WTC11 (cell line): ENCODE results near the gene RPH3AL. TPM values are rescaled to one million over a fixed set of nuclear protein-coding genes. Genes with fewer than 3 reads are reported as not detected.

Experiments
- ATAC-seq: fragments of 200-7000 bp; cut with Tn5 transposase; 2 replicates; pipeline ENCODE4 v1.10.0; 2021; ENCODE audit warnings: mild to moderate bottlenecking, moderate library complexity
- CTCF ChIA-PET: fragments of 300-600 bp; sonication (Branson Sonifier 250); formaldehyde crosslinking; loops from one replicate; lab custom pipeline; 2021; ENCODE audit warnings: antibody characterized with exemption; lab: Charles Lee
- POLR2A ChIA-PET: fragments of 350-600 bp; sonication (Branson Sonifier 250); formaldehyde crosslinking; loops from one replicate; lab custom pipeline; 2021; ENCODE audit warnings: antibody characterized with exemption; lab: Charles Lee
- DNase-seq: peaks from one replicate; pipeline ENCODE4 v3.0.0; 2021; ENCODE audit warnings: low spot score
- H3K27ac Mint-ChIP-seq: 2 replicates; pipeline ENCODE4 v1.8.0; 2021; ENCODE audit warnings: mixed read lengths
- H3K27me3 Mint-ChIP-seq: 2 replicates; pipeline ENCODE4 v1.8.0; 2021; ENCODE audit warnings: low read depth, mild to moderate bottlenecking, moderate library complexity, mixed read lengths
- H3K36me3 Mint-ChIP-seq: 2 replicates; pipeline ENCODE4 v1.8.0; 2021; ENCODE audit warnings: mixed read lengths
- H3K4me1 Mint-ChIP-seq: 2 replicates; pipeline ENCODE4 v1.8.0; 2022; ENCODE audit warnings: mixed read lengths
- H3K4me3 Mint-ChIP-seq: 2 replicates; pipeline ENCODE4 v1.8.0; 2021; ENCODE audit warnings: mild to moderate bottlenecking, moderate library complexity, mixed read lengths
- H3K9me3 Mint-ChIP-seq: 2 replicates; pipeline ENCODE4 v1.8.0; 2021; ENCODE audit warnings: mixed read lengths
- CDX4 ChIP-seq: fragments of 250-450 bp; sonication (Bioruptor Pico); IDR thresholded peaks from 2 replicates; pipeline ENCODE4 v1.9.0; 2021; ENCODE audit warnings: moderate library complexity, mild to moderate bottlenecking, inconsistent platforms, borderline replicate concordance
- CREM ChIP-seq: sonication (generic); formaldehyde crosslinking; IDR thresholded peaks from 2 replicates; pipeline ENCODE4 v1.8.1; 2022; ENCODE audit warnings: mild to moderate bottlenecking, missing genetic modification reagents, moderate library complexity
- ERG ChIP-seq: fragments of 250-450 bp; sonication (Bioruptor Pico); IDR thresholded peaks from 2 replicates; pipeline ENCODE4 v1.8.0; 2021; ENCODE audit warnings: mild to moderate bottlenecking
- FOXP1 ChIP-seq: sonication (generic); formaldehyde crosslinking; IDR thresholded peaks from 2 replicates; pipeline ENCODE4 v1.8.0; 2022; ENCODE audit warnings: missing genetic modification reagents, mild to moderate bottlenecking, moderate library complexity, borderline replicate concordance
- FOXP4 ChIP-seq: sonication (generic); formaldehyde crosslinking; IDR thresholded peaks from 2 replicates; pipeline ENCODE4 v1.8.0; 2022; ENCODE audit warnings: mild to moderate bottlenecking, missing genetic modification reagents
- MYBL2 ChIP-seq: sonication (generic); formaldehyde crosslinking; IDR thresholded peaks from 2 replicates; pipeline ENCODE4 v1.8.1; 2023; ENCODE audit warnings: mild to moderate bottlenecking, moderate library complexity, missing genetic modification reagents
- NR3C1 ChIP-seq: sonication (generic); formaldehyde crosslinking; conservative IDR thresholded peaks from 2 replicates; pipeline ENCODE4 v1.8.1; 2023; ENCODE audit warnings: low read depth, mild to moderate bottlenecking, missing genetic modification reagents
- RELA ChIP-seq: sonication (generic); formaldehyde crosslinking; IDR thresholded peaks from 2 replicates; pipeline ENCODE4 v1.8.1; 2022; ENCODE audit warnings: missing genetic modification reagents, mild to moderate bottlenecking, borderline replicate concordance
- SMAD4 ChIP-seq: sonication (generic); formaldehyde crosslinking; IDR thresholded peaks from 2 replicates; pipeline ENCODE4 v1.8.0; 2022; ENCODE audit warnings: mild to moderate bottlenecking, missing genetic modification reagents
- TEAD4 ChIP-seq: sonication (generic); formaldehyde crosslinking; IDR thresholded peaks from 2 replicates; pipeline ENCODE4 v1.8.0; 2022; ENCODE audit warnings: mild to moderate bottlenecking, missing genetic modification reagents
- ZMAT4 ChIP-seq: fragments of 250-450 bp; sonication (Bioruptor Pico); IDR thresholded peaks from 2 replicates; pipeline ENCODE4 v1.9.0; 2021; ENCODE audit warnings: mild to moderate bottlenecking
- ZNF121 ChIP-seq: sonication (generic); formaldehyde crosslinking; IDR thresholded peaks from 2 replicates; pipeline ENCODE4 v1.8.0; 2023; ENCODE audit warnings: missing genetic modification reagents
- ZNF263 ChIP-seq: sonication (generic); formaldehyde crosslinking; IDR thresholded peaks from 2 replicates; pipeline ENCODE4 v1.8.1; 2022; ENCODE audit warnings: low read depth, mild to moderate bottlenecking, moderate library complexity, missing genetic modification reagents
- ZNF317 ChIP-seq: sonication (generic); formaldehyde crosslinking; IDR thresholded peaks from 2 replicates; pipeline ENCODE4 v1.8.1; 2023; ENCODE audit warnings: low read depth, mild to moderate bottlenecking, moderate library complexity, missing genetic modification reagents, borderline replicate concordance
- ZSCAN18 ChIP-seq: fragments of 250-450 bp; sonication (Bioruptor Pico); IDR thresholded peaks from 2 replicates; pipeline ENCODE4 v2.1.2; 2022; ENCODE audit warnings: mild to moderate bottlenecking, moderate library complexity
- total RNA-seq: library from RNA; stranded (reverse); gene quantifications from 3 replicates; pipeline ENCODE4 v1.2.3, GENCODE V29; 2021
- TF ChIP-seq, protein P1 (sequence below): sonication (generic); formaldehyde crosslinking; IDR thresholded peaks from 2 replicates; pipeline ENCODE4 v1.8.1; 2023; ENCODE audit warnings: mild to moderate bottlenecking, missing genetic modification reagents, borderline replicate concordance
- TF ChIP-seq, protein P2 (sequence below): fragments of 250-450 bp; sonication (Bioruptor Pico); IDR thresholded peaks from 2 replicates; pipeline ENCODE4 v1.9.0; 2021; ENCODE audit warnings: mild to moderate bottlenecking, borderline replicate concordance

Gene RPH3AL
- total RNA-seq, 1 experiment from 2014 or later = 2.0 TPM

GRCh38 chr17:358491-359151 is 6.0 kb upstream of the RPH3AL start:
- TF ChIP-seq ERG (no peak), CDX4 (CRISPR knock-in tag) (no peak), FOXP4 (CRISPR knock-in tag) (no peak), NR3C1 (CRISPR knock-in tag) (no peak), ZNF263 (CRISPR knock-in tag) (no peak), ZNF317 (CRISPR knock-in tag) (no peak), FOXP1 (CRISPR knock-in tag) (no peak), ZMAT4 (CRISPR knock-in tag) (no peak), ZSCAN18 (CRISPR knock-in tag) (no peak)
- TF ChIP-seq, protein P1, sequence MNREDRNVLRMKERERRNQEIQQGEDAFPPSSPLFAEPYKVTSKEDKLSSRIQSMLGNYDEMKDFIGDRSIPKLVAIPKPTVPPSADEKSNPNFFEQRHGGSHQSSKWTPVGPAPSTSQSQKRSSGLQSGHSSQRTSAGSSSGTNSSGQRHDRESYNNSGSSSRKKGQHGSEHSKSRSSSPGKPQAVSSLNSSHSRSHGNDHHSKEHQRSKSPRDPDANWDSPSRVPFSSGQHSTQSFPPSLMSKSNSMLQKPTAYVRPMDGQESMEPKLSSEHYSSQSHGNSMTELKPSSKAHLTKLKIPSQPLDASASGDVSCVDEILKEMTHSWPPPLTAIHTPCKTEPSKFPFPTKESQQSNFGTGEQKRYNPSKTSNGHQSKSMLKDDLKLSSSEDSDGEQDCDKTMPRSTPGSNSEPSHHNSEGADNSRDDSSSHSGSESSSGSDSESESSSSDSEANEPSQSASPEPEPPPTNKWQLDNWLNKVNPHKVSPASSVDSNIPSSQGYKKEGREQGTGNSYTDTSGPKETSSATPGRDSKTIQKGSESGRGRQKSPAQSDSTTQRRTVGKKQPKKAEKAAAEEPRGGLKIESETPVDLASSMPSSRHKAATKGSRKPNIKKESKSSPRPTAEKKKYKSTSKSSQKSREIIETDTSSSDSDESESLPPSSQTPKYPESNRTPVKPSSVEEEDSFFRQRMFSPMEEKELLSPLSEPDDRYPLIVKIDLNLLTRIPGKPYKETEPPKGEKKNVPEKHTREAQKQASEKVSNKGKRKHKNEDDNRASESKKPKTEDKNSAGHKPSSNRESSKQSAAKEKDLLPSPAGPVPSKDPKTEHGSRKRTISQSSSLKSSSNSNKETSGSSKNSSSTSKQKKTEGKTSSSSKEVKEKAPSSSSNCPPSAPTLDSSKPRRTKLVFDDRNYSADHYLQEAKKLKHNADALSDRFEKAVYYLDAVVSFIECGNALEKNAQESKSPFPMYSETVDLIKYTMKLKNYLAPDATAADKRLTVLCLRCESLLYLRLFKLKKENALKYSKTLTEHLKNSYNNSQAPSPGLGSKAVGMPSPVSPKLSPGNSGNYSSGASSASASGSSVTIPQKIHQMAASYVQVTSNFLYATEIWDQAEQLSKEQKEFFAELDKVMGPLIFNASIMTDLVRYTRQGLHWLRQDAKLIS (CRISPR knock-in tag) = no peak
- TF ChIP-seq, all 79 proteins: peak for 0
- no peak overlapping the region for H3K27ac Mint-ChIP-seq
- ChIA-PET CTCF (no interaction called here), POLR2A (no interaction called here)
- no peak overlapping the region for H3K4me3 Mint-ChIP-seq
- H3K9me3 Mint-ChIP-seq = peaks cover 24% of the 10 kb centered on the region
- H3K27me3 Mint-ChIP-seq = peaks cover 2% of the 10 kb centered on the region; the same call in 1 of the 2 replicates
- no peaks in the 10 kb centered on the region for H3K4me1 Mint-ChIP-seq
- no peak for DNase-seq
- no peak for ATAC-seq
- H3K36me3 Mint-ChIP-seq = peaks cover 17% of the 10 kb centered on the region

DNA sequence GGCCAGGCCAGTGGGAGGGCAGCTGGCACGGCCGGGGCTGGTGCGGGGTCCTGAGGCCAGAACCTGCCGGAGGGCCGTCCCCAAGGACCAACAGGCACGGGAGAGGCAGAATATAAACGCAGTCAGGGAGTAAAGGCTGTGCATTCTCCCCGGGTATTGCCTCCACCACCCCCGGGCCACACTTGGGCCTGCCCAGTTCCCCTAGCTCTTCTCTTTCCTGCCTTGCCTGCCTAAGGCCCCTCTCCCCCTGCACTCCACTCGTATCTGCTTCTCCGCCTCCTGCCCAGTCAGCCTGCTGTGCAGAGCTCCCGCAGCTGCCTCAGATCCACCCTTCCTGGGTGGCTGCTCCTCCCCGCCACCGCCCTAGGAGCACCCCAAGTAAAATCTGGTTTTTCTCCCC is 5.0 kb upstream of the RPH3AL start:
- no peak overlapping the region for H3K4me3 Mint-ChIP-seq
- H3K27ac Mint-ChIP-seq = no peak overlapping the region
- peaks cover 17% of the 10 kb centered on the region for H3K36me3 Mint-ChIP-seq
- CTCF ChIA-PET = no interaction called here
- H3K9me3 Mint-ChIP-seq = peaks cover 24% of the 10 kb centered on the region
- no peak for DNase-seq
- H3K27me3 Mint-ChIP-seq = peaks cover 2% of the 10 kb centered on the region; the same call in 1 of the 2 replicates
- POLR2A ChIA-PET = no interaction called here
- ATAC-seq = no peak
- H3K4me1 Mint-ChIP-seq = peaks cover 6% of the 10 kb centered on the region
- TF ChIP-seq ERG = no peak
- no peak for TF ChIP-seq CDX4 (CRISPR knock-in tag)
- no peak for TF ChIP-seq SMAD4 (CRISPR knock-in tag)
- no peak for TF ChIP-seq MYBL2 (CRISPR knock-in tag)
- no peak for TF ChIP-seq CREM (CRISPR knock-in tag)
- no peak for TF ChIP-seq ZNF121 (CRISPR knock-in tag)
- no peak for TF ChIP-seq RELA (CRISPR knock-in tag)
- TF ChIP-seq, protein P2, sequence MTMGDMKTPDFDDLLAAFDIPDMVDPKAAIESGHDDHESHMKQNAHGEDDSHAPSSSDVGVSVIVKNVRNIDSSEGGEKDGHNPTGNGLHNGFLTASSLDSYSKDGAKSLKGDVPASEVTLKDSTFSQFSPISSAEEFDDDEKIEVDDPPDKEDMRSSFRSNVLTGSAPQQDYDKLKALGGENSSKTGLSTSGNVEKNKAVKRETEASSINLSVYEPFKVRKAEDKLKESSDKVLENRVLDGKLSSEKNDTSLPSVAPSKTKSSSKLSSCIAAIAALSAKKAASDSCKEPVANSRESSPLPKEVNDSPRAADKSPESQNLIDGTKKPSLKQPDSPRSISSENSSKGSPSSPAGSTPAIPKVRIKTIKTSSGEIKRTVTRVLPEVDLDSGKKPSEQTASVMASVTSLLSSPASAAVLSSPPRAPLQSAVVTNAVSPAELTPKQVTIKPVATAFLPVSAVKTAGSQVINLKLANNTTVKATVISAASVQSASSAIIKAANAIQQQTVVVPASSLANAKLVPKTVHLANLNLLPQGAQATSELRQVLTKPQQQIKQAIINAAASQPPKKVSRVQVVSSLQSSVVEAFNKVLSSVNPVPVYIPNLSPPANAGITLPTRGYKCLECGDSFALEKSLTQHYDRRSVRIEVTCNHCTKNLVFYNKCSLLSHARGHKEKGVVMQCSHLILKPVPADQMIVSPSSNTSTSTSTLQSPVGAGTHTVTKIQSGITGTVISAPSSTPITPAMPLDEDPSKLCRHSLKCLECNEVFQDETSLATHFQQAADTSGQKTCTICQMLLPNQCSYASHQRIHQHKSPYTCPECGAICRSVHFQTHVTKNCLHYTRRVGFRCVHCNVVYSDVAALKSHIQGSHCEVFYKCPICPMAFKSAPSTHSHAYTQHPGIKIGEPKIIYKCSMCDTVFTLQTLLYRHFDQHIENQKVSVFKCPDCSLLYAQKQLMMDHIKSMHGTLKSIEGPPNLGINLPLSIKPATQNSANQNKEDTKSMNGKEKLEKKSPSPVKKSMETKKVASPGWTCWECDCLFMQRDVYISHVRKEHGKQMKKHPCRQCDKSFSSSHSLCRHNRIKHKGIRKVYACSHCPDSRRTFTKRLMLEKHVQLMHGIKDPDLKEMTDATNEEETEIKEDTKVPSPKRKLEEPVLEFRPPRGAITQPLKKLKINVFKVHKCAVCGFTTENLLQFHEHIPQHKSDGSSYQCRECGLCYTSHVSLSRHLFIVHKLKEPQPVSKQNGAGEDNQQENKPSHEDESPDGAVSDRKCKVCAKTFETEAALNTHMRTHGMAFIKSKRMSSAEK (CRISPR knock-in tag) = no peak
- no peak for TF ChIP-seq TEAD4 (CRISPR knock-in tag)
